AG04450 (cell line): Measurements from ENCODE around the gene GRK5. TPM values are rescaled to one million over a fixed set of nuclear protein-coding genes. Genes with fewer than 3 reads are reported as not detected.

Experiments used
- CTCF ChIA-PET: fragments of 300-600, 350-600 bp; formaldehyde crosslinking; extraction: SDS; loops from one replicate; lab custom pipeline; 2022; ENCODE audit warnings: antibody characterized with exemption, inconsistent platforms; lab: Charles Lee
- POLR2A ChIA-PET: fragments of 350-600 bp; formaldehyde crosslinking; extraction: SDS; loops from one replicate; lab custom pipeline; 2021; ENCODE audit warnings: antibody characterized with exemption, inconsistent platforms; lab: Yijun Ruan, JAX
- DNase-seq: peaks from one replicate; pipeline ENCODE4 v3.0.0-alpha.2; 2011; ENCODE audit warnings: low read depth, low spot score
- H3K27ac ChIP-seq: one replicate; pipeline ENCODE4 v1.5.1; 2012; ENCODE audit warnings: low read depth, low read length, control low read depth
- H3K27me3 ChIP-seq: one replicate; pipeline ENCODE4 v1.6.0; 2012; ENCODE audit warnings: low read length; ENCODE audit not compliant: control insufficient read depth, insufficient read depth
- H3K4me3 ChIP-seq: 2 replicates; pipeline ENCODE4 v1.5.1; 2011; ENCODE audit warnings: mild to moderate bottlenecking, low read depth, low read length, control low read depth
- H3K9me3 ChIP-seq: 2 replicates; pipeline ENCODE4 v1.5.1; 2012; ENCODE audit warnings: low read length; ENCODE audit not compliant: control insufficient read depth, insufficient read depth
- polyA minus RNA-seq: library from RNA; depleted of rRNA, polyadenylated mRNA; stranded (reverse); fragments of >200 nt; gene quantifications from 2 replicates; pipeline ENCODE4 v1.2.3, GENCODE V29; 2011; rRNA and poly(A)+ RNA removed
- polyA plus RNA-seq: library from polyadenylated mRNA; depleted of rRNA; stranded (reverse); fragments of >200 nt; gene quantifications from 2 replicates; pipeline ENCODE4 v1.2.3, GENCODE V29; 2011; rRNA removed
- TF ChIP-seq, protein P1 (sequence below): IDR thresholded peaks from 2 replicates; pipeline ENCODE4 v1.5.1; 2011; ENCODE audit warnings: low read depth, low read length, control low read depth, inconsistent platforms

The GRK5 gene
- polyA plus RNA-seq (27.6 and 29.3 TPM in 2 replicates), polyA minus RNA-seq (20.3 and 24.3 TPM in 2 replicates)

DNA sequence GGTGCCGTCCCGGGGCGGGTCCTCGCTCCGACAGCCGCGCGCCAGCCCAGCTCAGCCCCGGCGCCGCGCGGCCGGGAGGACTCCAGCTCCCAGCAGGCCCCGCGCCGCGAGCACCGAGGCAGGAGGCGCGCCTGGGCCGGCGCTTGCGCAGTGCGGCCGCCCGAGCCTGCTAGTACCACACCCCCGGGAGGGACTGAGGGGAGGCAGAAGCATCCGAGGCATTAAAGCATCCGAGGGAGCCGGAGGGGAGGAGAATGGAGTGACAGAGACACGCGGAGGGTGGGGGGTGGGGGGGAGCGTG is at the start of gene GRK5:
TSS of gene GRK5 (plus strand) at position 206 of the 301 bp plus-strand sequence. CDS start 347 bp downstream, outside the sequence.
- peak within 1 kb of the TSS; percentile 85 for H3K4me3 ChIP-seq
- H3K27me3 ChIP-seq = no peaks in the 10 kb centered on the region
- H3K27ac ChIP-seq = peak within 1 kb of the TSS; percentile 47
- peak; percentile 92 for DNase-seq
- TF ChIP-seq, protein P1, sequence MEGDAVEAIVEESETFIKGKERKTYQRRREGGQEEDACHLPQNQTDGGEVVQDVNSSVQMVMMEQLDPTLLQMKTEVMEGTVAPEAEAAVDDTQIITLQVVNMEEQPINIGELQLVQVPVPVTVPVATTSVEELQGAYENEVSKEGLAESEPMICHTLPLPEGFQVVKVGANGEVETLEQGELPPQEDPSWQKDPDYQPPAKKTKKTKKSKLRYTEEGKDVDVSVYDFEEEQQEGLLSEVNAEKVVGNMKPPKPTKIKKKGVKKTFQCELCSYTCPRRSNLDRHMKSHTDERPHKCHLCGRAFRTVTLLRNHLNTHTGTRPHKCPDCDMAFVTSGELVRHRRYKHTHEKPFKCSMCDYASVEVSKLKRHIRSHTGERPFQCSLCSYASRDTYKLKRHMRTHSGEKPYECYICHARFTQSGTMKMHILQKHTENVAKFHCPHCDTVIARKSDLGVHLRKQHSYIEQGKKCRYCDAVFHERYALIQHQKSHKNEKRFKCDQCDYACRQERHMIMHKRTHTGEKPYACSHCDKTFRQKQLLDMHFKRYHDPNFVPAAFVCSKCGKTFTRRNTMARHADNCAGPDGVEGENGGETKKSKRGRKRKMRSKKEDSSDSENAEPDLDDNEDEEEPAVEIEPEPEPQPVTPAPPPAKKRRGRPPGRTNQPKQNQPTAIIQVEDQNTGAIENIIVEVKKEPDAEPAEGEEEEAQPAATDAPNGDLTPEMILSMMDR = no peak
- POLR2A ChIA-PET = interaction anchor here (0.6 to 1.5 kb wide), 18 partner anchors 10 to 336 kb away, joined by 3 to 10 read pairs (median 4); no protein-coding TSS in a partner anchor
- no peaks in the 10 kb centered on the region; the same call in 1 of the 2 replicates for H3K9me3 ChIP-seq
- CTCF ChIA-PET = interaction anchor here (0.5 to 2.1 kb wide), 14 partner anchors 9 to 336 kb away, joined by 3 to 14 read pairs (median 3); partner anchors contain the start of gene RGS10

GRCh38 chr10:119159332-119159731 is 48.0 kb upstream of the GRK5 start:
- TF ChIP-seq, protein P1 = no peak
- H3K9me3 ChIP-seq = no peaks in the 10 kb centered on the region
- POLR2A ChIA-PET = no interaction called here
- CTCF ChIA-PET = no interaction called here
- H3K4me3 ChIP-seq = no peak overlapping the region
- H3K27me3 ChIP-seq = no peaks in the 10 kb centered on the region
- no peak for DNase-seq
- H3K27ac ChIP-seq = no peak overlapping the region

- no peak for DNase-seq
- Histone ChIP-seq H3K9me3 (no peaks in the 10 kb centered on the region), H3K27ac (peak overlapping the region; percentile 21), H3K27me3 (no peaks in the 10 kb centered on the region), H3K4me3 (no peak overlapping the region)
- CTCF ChIA-PET = interaction anchor here (0.5 to 1.6 kb wide), 4 partner anchors 14 to 54 kb away, joined by 3 to 5 read pairs (median 4); no protein-coding TSS in a partner anchor
- POLR2A ChIA-PET = interaction anchor here (0.5 to 0.8 kb wide), 3 partner anchors 15 to 527 kb away, joined by 3 to 5 read pairs (median 3); partner anchors contain the start of gene DENND10
- TF ChIP-seq, protein P1 = peak; percentile 51
Measured at GRCh38 chr10:119161680-119162451, 45.5 kb upstream of the GRK5 start.

- H3K9me3 ChIP-seq = no peaks in the 10 kb centered on the region
- POLR2A ChIA-PET = interaction anchor here (0.8 kb wide), 1 partner anchor 59 kb away, joined by 3 read pairs; the partner anchor contains the start of gene DENND10
- DNase-seq = no peak
- no peak overlapping the region for H3K4me3 ChIP-seq
- H3K27me3 ChIP-seq = no peaks in the 10 kb centered on the region
- TF ChIP-seq, protein P1 = no peak
- H3K27ac ChIP-seq = no peak overlapping the region
- CTCF ChIA-PET = interaction anchor here (1.6 kb wide), 1 partner anchor 15 kb away, joined by 4 read pairs; no protein-coding TSS in a partner anchor
Measured at GRCh38 chr10:119162452-119163092, 44.8 kb upstream of the GRK5 start.
